ENCODE data around the gene MNAT1.
A peak's percentile ranks its signal among the peaks of the same experiment; 100 is the strongest.
"Not testable (repeated sequence)": the region's sequence is repeated elsewhere in the genome, so short reads cannot be mapped to it uniquely, and the experiment has no call there.

MNAT1 gene

GRCh38 chr14:60734465-60735242, at the start of gene MNAT1:
Gene MNAT1 (plus strand): TSS chr14:60734761. CDS start chr14:60734863, 102 bp downstream.
- peak; percentile 89 for DNase-seq

GRCh38 chr14:60686865-60687264, 47.7 kb upstream of the MNAT1 start:
- DNase-seq: no peak

DNA sequence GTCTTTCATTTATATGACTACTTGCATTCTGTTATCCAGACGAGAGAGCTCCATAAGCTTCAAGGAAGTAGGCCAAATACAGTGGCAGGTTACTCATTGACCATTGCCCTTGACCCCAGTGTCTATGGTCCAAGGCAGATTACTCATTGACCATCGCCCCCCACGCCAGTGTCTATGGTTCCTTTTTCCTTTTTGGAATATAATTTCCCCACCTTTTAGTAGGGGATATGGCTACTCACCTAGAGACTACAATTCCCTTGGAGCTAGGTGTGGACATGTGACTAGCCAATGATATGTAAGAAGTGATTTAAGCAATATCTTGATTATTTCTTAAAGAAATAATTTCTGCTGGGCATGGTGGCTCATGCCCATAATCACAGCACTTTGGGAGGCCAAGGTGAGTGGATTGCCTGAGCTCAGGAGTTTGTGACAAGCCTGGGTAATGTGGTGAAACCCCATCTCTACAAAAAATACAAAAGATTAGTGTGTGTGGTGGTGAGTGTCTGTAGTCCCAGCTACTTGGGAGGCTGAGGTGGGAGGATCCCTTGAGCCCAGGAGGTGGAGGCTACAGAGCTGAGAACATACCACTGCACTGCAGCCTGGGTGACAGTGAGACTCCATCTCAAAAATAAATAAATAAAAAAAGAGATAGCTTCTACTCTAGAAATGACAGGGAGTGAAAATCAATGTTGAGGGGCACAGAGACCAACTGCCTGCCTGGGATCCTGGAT, 43.0 kb upstream of the MNAT1 start:
- no peak for DNase-seq

GRCh38 chr14:60695327-60695726, 39.2 kb upstream of the MNAT1 start:
- DNase-seq: peak; percentile 5

DNA sequence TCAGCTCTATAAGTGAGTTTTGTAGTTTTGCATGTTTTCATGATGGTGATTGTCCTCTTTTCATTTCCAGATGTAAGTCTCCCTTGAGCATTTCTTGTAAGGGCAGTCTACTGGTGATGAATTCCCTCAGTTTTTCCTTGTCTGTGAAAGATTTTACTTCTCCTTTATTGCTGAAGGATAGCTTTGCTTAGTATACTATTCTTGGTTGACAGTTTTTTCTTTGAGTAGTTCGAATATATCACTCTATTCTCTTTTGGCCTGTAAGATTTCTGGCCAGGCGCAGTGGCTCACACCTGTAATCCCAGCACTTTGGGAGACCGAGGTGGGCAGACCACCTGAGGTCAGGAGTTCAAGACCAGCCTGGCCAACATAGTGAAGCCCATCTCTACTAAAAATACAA, 34.0 kb upstream of the MNAT1 start:
- no peak for DNase-seq

DNA sequence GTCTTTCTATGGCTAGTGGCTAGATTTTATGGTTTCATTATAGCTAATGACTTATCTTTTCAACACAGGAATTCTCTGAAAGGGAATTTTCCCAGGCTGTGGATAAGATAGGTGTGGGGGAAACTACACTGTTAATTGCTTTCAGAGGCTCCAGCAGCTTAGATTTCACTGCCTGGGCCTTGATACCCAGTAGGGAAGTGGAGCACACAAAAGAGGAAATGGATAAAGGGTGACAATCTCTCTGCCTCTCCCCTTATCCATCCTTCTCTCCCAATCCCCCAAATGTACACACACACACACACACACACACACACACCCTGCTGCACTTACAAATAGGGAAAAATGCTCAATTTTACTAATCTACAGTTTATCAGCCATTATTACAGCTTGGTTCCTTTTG, 29.5 kb upstream of the MNAT1 start:
- DNase-seq: peak; percentile 6

- no peak for DNase-seq
Observed at GRCh38 chr14:60707858-60708257, 26.7 kb upstream of the MNAT1 start.

DNA sequence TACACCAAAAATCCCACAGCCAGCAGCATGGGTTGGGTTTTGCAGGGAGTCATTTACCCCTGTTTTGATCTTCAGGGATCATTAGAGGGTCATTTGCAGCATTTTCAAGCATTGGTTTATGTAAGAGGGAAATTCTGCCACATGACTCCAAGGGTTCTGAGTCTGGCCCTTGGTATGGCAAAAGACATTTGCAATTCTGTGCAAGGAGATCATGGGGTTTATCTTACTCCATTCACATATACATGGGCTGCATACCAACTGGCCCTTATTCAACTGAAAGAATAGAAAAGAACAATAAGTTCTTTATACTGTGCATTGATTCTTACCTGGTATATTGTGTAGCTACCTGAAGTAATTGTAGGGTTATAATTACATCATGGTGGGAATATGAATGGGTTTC, 24.1 kb upstream of the MNAT1 start:
- DNase-seq: no peak

GRCh38 chr14:60713513-60713912, 21.0 kb upstream of the MNAT1 start:
- DNase-seq: no peak

DNA sequence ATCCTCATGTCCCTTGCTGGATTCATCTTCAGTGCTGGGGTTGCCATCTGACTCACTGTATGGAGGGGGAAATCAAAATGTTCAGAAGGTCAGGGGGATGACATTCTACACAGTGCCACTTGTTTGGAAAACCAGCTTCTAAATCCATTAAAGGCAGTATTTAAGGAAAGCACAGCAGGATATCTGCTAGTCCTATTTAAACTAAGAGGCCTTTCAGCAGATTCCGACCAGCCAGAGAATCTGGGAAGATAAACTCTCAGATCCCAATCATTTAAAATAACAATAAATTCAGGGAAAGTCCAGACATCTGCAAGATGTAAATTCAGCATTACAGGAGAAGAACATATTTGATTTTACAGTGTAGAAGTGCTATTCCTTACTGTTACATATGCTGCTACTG, 14.2 kb upstream of the MNAT1 start:
- no peak for DNase-seq

- DNase-seq: no peak
Observed at GRCh38 chr14:60720962-60721325, 13.6 kb upstream of the MNAT1 start.

DNA sequence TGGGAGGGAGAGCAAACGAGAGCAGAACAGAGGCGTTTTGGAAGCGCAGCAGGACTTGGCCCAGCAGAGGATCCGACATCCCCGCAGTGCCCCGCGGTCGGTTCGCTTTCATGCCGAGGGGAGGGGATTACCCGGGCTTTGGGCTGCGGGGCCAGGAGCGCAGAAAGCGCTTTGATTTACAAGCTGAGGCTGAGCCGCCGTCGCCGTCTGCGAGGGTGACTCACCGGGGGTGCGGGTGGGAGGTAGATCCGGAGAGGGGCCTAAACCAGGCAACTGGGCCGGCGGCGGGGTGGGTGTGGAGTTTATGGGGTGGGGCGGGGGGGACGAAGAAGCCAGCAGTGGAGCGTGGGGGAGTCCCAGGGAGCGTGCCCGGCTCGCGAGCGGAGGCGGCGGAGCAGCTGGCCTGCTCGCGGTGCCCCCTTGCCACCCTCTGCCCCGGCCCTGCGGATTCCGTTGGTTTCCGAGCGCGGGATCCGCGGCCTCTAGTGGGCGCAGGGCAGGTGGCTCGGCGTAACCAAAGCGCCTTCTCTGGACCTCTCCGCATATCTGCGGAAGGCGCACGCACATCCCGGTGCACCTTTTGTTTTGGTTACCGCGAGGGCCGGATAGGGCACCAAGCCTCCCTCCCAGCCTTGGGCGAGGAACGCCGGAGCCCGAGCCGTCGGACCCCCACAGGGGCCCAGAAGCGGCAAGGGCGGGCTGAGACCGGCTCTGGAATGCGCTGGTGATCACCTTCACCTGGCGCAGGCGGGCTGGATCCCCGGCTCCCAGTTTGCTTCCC, 13.0 kb upstream of the MNAT1 start:
- DNase-seq: no peak

- DNase-seq: no peak
Observed at GRCh38 chr14:60722107-60722356, 12.5 kb upstream of the MNAT1 start.

DNA sequence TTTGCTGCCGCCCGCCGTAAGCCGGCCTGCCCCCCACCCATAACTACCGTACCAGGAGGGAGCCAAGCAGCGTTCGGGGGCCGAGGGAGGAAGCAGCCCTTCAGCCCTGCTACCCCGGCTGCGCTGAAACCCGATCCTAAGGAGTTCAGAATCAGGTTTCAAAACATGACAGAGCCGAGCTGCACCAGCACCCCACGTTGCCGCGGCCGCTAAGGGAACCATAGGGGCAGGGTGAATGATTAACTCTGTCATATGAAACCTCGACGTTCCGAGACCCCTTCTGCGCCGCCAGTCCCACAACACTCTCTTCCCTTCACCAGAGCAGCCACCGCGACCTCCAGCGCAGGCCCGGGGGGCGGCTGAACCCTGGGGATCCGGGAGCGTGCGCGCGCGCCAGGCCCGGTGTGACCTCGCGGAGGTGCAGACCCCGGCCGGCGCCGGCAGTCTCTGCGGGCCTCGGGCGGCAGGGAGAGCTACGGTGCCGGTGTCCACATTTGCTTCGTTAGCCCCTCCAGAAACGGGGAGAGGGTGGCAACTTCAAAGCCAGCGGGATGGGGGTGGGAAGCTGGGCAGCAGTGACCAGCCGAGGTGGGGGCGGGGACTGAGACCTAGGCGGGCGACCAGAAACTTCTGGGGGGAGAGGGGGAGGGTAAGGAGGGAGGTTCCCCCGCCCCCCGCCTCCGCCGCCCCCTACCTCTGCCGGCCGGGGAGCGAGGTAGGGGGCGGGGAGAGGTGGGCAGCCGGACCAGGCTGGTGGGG, 12.0 kb upstream of the MNAT1 start:
- peak; percentile 36 for DNase-seq

- DNase-seq: peak; percentile 55
Observed at GRCh38 chr14:60723116-60723906, 11.2 kb upstream of the MNAT1 start.

GRCh38 chr14:60723907-60724618, 10.5 kb upstream of the MNAT1 start, which contains the start of gene SIX4:
Gene SIX4 (minus strand): TSS chr14:60724351. CDS start chr14:60724074, 277 bp downstream.
- peak; percentile 85 for DNase-seq

DNA sequence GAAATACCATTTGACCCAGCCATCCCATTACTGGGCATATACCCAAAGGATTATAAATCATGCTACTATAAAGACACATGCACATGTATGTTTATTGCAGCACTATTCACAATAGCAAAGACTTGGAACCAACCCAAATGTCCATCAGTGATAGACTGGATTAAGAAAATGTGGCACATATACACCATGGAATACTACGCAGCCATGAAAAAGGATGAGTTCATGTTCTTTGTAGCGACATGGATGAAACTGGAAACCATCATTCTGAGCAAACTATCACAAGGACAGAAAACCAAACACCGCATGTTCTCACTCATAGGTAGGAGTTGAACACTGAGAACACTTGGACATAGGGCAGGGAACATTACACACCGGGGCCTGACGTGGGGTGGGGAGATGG, 3.3 kb upstream of the MNAT1 start:
- not testable (repeated sequence) for DNase-seq

DNA sequence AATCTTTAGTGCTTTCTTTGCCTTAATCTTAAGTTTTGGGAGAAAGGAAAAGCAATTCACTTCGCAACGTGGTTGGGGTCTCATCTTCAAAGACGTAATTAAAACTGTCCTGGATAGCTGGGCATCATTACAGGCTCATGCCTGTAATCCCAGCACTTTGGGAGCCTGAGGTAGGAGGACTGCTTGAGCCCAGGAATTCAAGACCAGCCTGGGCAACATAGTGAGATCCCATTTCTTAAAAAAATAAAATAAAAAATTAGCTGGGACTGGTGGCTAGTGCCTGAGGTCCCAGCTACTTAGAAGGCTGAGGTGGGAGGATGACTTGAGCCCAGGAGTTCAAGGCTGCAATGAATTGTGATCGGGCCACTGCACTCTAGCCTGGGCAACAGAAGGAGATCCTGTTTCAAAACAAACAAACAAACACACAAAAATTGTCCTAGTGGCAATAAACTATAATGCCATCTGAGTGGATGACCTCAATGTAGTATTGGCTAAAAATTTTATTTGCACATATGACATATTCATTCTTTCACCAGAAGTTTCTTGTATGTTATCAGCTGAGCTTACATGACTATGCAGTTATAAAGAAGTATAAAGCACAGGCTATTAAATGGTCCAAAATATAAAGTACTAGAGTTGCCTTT, 1.6 kb upstream of the MNAT1 start:
- DNase-seq: no peak

GRCh38 chr14:60735416-60735815, 855 bp downstream of the MNAT1 start:
- peak; percentile 15 for DNase-seq

- DNase-seq: no peak
Observed at GRCh38 chr14:60736494-60736893, 1.9 kb downstream of the MNAT1 start.
